Esophagus mucosa (tissue), 1 donor: ENCODE measurements around the gene HABP2. TPM values are rescaled to one million over a fixed set of nuclear protein-coding genes. Genes with fewer than 3 reads are reported as not detected.

ENCODE experiments used
- ATAC-seq: fragments of 200-7000 bp; cut with Tn5 transposase; one replicate; pipeline ENCODE4 v1.9.1; 2020
- total RNA-seq: library from RNA; stranded (reverse); gene quantifications from one replicate; pipeline ENCODE4 v1.2.4, GENCODE V29; 2023
- donor health status: DM: yes; HTN: yes; CAD: no.

The HABP2 gene
- total RNA-seq, 1 donor from 2014 or later, result 0.04 TPM

DNA sequence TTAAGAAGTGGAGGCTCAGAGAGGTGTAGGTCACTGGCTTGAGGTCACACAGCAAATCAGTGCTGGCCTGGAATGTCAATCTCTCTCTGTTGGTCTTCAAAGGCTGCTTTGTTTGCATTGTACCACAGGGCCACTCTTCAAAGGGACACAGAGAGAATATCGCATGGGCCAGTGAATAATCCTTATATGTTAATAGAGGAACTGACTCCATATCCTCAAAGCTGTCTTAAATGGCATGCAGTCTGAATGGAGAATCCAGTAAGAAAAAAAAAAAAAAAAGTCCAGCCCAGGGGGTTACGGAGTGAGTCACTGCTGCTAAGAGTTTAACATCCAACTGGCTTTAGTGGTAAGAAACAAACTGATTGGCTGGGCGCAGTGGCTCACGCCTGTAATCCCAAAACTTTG, 56.9 kb downstream of the HABP2 start:
- ATAC-seq, result no peak

DNA sequence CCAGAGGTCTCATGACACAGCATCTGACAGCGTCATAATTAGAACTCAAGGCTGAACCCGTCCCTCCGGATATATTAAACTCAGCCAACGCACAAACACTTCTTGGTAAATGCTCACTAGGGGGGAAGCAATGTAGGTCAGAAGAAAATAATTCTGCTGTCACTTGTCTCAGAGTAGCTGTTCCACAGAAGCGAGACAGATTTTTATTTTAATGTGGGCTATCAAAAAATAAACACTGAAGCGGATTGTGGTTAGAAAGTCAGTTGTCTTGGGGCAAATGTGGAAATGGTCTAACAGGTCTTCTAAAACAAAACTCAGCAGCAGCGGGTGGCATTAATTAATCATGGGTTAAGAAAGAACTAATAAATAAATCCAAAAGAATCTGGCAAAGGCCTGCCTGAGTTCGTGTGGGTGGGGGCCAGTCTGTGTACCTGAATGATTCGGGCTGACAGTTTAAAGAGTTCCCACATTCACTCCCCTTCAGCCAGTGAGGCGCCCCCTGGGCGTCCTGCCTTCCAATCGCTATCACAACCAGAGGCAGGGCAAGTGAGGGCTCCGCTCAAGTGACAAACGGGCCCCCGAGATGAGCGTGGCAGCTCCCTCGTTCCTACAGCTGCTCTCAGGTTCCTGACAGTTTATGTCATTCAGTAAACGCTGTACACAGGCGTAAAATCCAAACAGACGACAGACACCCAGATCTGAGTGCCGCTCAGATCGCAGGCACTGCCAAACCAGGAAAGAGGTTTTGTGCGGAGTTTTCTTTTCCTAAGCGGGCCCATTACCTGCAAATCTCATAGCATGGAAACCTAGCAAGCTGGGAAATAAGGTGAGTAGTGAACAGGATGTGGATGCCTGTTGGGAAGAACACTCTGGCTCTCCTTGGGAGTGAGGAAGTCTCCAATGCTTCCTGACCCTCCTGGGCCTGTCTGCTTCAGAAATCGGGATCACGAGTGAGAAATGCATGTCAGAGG, 58.1 kb downstream of the HABP2 start:
- no peak for ATAC-seq

DNA sequence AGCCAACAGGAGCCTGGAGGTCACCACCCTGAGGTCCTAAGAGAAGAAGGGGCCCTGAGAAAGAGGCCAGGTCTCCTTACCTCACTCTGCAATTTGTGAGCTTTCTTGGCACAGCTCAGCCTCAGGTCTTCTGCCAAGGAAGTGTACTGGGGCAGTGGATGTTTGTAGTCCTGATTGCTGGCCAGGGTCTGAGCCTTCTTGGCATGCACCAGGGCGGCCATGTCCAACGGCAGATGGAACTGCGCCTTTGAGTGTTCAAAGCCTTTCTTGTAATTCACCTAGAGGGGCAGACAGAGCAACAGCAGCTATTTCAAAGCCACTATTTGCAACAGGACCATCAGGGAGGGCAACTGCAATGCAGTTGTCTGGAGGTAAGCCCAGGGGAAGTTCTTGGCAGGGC, 59.3 kb downstream of the HABP2 start:
- no peak for ATAC-seq

DNA sequence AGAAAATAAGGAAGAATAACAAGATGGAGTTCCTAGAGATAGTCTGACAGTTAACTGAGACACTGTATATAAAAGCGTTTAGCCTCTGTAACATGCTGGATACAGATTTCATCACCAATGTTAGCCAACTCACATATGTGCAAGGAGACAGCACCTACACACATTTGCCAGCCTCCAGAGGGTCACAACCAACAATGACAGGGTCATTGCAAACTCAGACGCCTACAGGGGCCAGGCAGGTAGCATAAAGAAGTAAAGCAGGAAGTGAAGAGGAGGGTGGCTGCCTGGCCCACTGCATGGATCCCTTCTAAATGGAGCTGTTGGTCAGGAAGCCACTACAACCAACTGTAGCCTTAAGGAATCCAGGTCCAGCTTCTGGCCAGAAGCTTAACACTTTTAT, 60.6 kb downstream of the HABP2 start:
- ATAC-seq, result no peak

DNA sequence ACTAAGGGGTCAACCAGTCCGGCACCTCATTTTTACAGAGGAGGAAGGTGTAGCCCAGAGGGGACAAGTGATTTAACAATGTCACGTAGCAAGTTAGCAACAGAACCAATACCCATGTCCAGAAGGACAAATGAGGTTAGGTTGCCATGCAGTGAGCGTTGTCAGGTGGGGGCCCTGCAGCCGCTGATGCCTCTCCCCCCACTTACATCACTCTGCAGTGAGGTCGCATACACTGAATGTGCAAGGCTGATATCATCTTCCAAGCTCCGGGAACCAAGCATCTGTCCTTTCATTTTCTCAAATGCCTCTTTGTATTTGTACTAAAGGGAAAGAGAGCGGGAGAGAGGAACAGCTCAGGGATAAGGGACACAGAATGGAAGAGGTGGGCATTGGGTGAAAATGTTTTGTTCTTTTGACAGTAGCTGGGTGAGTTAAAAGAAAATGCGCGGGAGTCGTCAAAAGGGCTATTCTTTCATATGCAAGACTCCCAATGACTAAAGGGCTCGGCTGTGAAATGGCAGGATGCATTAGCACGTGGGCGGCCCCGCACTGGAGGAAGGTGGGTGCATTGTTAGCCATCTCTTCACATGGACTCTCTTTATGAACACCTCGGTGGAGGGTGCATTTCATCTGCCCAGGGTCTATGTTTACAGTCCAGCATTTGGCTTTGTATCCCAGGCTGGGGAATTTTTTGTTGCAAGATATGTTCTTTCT, 61.3 kb downstream of the HABP2 start:
- ATAC-seq, result no peak

DNA sequence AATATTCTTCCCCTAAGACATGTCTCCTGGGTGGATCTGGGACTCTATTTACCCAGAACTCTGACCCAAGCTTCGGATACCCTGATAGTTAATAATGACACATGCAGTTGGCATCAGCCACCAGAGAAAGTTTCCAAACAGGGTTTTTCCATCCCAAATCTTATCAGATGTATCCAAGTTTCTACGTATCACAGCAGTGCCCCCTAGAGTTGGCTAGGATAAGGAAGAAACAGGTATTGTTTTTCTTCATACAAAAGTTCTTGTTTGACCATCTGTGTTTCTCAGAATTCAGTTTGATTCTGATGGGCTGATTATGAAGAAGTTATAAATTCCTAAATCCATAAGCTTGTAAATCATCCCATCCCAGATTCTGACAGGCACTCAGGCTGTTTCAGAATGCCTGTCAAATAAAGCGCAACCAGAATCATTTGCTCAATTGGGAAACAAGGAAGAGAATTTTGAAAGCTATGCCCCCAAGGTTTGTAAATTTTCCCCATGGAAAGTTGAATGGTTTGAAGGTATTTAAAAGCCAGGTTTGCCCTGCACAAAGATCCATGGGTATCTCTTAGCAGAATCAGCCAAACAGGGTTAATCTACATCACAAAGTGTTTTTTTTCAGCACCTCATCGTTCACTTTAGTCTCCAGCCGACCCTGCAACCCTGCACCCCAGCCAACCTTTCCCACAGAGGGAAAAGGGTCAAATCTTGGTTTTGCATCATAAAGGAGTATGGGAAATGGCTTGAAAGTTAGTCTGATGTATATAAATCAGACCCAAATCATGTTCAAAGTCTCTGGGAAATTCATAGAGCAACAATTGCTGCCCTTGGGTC, 63.6 kb downstream of the HABP2 start:
- no peak for ATAC-seq

DNA sequence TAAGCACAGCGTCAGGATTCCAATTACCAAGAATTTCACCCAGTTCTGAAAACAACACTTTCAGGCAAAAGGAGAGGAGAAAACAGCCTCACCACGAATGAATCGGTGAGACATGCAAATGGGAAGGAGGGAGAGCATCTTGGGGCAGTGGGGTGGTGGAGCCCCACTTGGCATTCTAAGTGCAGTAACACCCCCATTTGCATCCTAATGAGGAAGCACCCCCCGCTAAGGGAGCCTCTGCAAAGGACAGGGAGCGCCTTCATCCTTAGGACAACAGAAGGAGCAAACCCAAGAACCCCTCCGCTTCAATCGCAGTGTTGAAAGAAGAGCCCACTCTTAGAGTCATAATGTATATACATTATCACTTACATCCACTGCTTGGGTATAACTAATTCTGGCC, 64.2 kb downstream of the HABP2 start:
- ATAC-seq, result no peak

DNA sequence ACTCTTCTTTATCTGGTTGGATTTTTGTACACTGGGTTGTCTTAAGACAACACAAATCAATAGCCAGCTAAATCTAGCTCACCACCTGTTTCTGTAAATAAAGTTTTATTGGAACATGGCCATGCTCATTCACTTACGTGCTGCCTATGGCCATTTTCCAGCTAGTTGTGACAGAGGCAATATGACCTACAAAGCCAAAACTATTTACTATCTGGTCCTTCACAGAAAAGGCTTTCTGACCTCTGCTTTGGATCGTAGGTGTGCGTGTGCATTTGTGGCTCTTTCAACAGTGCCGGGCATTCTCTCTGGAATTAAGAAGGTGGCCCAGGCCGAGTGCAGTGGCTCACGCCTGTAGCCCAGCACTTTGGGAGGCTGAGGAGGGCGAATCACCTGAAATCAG, 65.5 kb downstream of the HABP2 start:
- ATAC-seq, result no peak

DNA sequence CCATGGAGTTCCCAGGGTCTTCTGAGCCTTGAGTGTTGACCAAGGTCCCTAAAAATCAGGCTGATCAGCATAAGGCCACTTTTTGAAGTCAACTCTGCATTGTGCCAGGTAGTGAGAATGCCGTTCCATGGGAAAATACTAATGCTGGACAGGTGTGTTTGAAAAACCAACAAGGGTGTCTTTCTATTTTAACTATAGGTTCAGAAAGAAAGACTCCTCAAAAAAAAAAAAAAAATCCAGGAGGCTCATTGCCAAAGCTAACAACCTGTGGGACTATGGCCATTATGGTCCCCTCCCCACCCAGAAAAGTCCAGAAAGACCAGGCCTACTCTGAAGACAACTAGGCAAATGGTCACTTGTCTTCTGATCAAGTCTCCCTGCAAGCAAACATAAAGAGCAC, 66.5 kb downstream of the HABP2 start:
- ATAC-seq, result no peak

DNA sequence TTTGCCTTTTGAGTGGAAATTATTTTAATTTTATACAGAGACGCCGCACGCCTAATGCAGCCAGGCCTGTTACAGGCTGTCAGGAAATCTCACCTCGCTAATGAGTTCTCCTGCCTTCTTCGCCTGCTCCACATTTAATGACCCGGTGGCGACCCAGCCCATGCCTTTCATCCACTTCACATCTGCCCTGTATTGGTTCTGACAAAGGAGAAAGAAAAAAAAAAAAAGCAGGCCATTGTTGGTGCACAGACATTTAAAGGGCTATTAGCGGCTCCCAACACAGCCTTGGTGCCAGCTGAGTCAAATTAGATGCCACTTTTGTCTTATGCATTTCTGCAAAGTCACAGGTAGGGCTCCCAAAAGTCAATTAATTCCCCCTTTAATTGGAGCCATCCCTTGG, 67.7 kb downstream of the HABP2 start:
- ATAC-seq, result no peak

DNA sequence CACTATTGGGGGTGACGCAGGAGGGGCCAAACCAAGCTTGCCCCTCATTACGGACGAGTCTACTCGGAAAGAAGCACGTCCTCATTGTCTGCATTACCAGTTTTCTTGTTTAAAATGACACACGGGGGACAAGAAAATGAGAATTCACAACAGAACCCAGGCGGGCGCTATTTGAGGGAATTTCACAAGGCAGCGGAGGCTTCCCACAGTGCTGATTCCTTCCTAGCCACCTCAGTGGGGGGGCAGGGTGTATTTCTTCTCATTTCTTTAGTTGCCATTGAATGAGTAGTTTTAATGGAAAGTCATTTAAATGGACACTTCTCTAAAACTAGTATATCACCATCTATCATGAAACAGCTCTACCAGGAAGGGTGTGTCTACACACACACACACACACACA, 68.1 kb downstream of the HABP2 start:
- ATAC-seq, result no peak

DNA sequence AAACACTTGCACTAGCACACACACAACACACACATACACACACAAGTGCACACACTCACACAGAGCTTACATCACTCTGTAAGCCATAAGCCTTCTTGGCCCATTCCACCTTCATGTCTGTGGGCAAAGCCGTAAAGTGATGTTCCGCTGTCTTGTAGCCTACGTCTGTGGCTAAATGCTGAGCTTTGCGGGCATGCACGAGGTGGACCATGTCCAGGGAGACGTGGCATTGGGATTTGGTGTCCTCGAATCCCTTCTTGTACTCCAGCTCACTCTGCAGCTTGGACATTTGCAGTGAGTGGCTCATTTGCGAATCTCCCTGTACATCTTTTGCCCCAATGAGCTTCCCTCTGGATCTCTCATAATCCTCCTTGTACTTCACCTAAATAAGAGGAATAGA, 68.9 kb downstream of the HABP2 start:
- no peak for ATAC-seq

DNA sequence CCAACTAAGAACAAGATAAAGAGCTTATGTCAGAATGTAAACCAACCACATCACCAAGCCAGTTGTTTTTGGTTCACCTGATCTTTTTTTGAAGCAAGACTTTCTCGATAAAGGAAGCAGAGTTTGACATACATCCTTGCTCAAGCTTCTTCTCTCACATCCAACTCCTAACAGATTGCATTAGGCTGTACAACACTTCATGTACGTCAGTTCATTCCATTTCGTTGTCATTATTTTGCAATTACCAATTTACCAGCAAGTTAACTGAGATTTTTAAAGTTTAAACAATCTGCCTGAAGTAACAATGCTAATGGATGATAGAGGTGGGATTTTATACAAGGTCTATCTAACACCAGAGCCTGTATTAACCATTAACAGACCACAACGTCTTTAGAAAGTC, 70.0 kb downstream of the HABP2 start:
- no peak for ATAC-seq

DNA sequence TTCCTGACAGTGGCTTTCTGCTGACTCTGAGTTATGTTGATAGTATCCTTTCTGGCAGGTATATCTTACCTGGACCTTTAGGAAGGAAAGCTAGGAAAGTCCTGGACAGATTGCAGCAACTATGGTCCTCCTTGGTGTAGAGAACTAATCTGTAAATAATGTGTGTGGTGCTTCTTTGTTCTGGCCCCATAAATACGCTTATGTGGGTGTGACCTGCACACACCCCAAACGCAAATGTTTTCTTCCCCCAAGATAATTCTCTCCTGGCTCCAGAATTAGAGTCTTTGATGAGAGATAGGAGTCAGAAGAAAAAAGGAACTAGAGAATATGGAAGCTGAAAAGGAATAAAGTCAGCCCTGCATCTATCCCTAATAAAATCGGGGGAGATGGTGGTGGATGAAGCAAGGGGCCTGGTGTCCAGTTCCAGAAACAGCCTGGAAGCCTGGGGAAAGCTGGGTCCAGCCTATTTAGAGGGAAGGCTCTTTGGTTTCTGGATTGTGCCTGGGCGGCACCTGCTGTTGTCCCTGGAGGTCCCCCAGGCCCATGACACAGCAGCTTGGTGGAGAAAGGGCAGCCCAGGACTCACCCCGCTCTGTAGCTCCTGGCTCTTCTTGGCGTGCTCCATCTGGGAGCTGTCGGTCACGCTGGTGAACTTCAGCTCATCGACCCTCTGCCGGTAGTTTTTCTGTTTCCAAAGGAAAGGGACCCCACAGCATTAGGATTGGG, 72.8 kb downstream of the HABP2 start:
- no peak for ATAC-seq

DNA sequence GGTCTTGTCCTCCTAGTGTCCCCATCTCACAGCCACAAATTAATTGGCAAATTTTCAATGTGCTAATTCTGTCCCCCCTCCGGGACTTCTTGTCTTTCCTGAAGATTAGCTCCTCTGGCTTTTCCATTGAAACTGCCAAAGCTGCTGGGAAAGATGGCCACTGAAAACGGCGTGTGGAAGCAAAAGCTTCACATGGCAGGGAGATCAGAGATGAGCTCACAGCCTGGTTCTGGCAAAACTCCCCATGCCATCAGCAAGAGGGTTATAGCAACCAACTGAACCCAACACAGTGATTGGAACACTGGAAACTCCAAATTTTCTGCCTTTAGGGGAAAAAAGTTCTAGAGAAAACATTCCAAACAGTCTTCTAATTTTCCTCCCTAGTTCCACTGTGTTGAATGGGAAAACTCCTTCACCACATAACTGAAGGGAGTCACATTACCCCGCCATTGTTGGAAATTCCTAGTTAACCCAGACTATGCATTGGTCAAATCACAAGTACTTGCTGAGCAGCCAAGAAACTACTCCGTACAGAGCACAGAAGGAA, 74.0 kb downstream of the HABP2 start:
- ATAC-seq, result no peak

DNA sequence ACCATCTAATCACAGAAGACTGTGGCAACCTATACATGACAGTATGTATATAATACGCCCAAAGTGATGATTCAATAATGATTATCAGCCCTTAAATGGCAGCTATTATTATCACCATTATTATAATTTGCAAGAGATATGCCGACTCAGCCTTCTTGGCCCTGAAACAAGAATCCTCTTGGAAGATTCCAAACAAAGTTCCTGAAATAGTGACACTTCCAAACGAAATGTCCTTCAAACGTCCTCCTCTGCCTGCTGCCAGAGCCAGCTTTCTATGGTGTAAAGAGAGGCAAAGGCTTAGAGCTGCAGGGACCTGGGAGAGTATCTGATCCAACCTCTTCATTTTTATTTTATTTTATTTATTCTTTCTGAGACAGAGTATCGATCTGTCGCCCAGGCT, 75.0 kb downstream of the HABP2 start:
- ATAC-seq, result no peak

DNA sequence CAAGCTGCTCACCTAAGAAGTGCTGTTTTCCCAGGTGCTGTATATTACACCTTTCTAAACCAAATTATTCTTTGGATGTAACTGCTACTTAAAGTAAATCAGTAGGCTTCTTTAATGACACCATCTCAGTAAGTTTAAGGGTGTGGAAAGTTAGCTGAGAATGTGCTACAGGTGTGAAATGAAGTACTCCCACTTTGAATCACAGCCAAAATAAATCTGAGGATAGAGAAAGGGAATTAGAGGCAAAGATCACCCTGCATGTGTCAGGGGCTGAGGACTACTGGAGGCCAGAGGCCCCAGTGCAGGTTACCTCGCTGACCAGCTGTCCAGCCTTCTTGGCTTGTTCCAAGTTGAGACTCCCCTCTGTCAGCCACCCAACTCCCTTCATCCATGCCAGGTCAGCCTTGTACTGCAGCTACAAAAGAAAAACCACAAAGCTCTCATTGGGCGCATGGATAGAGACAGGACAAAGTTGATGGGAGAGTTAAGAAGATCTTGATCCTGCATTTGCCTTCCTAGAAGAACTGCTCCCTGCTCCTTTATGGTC, 75.8 kb downstream of the HABP2 start:
- ATAC-seq, result no peak

DNA sequence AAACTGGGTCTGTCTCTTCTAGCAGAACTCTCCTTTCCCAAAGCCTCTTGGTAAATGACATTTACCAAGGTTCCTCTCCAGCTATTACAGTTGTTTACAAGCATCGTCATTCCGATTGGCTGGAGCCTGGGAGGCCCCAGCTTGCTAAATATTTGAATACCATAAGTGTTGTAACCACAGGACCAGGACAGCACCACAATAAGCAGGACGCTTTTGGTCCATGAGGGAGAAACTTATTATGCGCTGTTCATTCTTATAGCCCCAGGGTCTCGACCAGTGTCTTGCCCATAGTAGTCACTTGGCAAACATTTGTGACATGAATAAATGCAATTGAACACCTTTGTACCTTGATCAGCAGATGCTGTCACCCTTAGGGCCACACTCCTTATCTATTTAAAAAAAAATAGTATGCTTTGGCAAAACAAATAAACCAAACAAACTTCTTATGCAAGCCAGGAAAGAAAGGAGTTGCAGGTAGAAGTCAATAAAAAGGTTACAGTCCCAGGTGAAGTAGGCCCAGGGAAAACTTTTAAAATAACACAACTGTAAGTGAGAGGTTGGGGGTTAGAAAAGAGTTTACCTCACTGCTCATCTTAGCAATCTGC, 78.2 kb downstream of the HABP2 start:
- no peak for ATAC-seq

DNA sequence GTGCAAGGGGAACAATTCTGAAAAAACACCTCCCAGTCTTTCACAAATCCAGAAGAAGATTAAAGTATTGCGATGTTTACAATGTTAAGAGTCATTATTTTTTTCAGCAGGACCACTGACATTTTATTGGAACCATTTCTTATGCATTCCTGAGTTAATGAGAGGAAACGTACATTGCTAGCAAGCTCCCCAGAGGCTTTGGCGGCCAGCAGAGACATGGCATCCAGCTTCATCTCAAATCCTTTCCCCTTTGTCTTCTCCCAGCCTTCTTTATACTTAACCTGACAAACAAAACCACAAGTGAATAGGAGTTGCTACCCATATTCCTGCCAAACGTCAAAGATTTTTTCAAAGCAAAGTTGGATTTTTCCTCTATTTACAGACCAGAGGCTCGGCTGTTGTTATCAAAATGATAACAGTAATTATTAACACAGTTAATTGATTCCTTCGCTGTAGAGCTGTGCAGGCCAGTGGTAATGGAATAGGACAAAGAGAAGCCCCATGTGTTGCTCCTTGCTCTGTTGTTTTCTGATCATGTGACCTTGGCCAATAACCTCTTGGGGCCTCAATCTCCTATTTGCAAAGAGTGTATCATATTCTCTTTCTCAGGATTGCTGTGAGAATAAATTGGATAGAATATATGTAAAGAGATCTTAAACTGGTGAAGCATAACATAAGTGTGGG, 79.0 kb downstream of the HABP2 start:
- ATAC-seq, result no peak
